Ascending aorta (tissue), 2 donors: ENCODE data around the gene CDH20. TPM values are rescaled to one million over a fixed set of nuclear protein-coding genes. Genes with fewer than 3 reads are reported as not detected.

Experiments used
- DNase-seq, 2 donors: peaks; one replicate each; pipeline ENCODE4 v3.0.0-alpha.2; 2019; ENCODE audit warnings: low spot score in 2 of 2
- H3K27ac ChIP-seq, 2 donors: fragments of 200-600 bp; sonication (generic); one replicate each; pipeline ENCODE4 v1.5.1; 2016 to 2017; ENCODE audit warnings: mild to moderate bottlenecking in 1 of 2
- H3K27me3 ChIP-seq: fragments of 200-600 bp; sonication (generic); one replicate; pipeline ENCODE4 v1.5.1; 2017
- H3K36me3 ChIP-seq, 2 donors: fragments of 200-600 bp; sonication (generic); one replicate each; pipeline ENCODE4 v1.5.1; 2016
- H3K4me1 ChIP-seq, 2 donors: fragments of 200-600 bp; sonication (generic); one replicate each; pipeline ENCODE4 v1.5.1; 2016 to 2017; ENCODE audit warnings: mild to moderate bottlenecking in 1 of 2
- H3K4me3 ChIP-seq, 2 donors: fragments of 200-600 bp; sonication (generic); one replicate each; pipeline ENCODE4 v1.5.1; 2016 to 2017; ENCODE audit warnings: mild to moderate bottlenecking in 1 of 2
- H3K9me3 ChIP-seq, 2 donors: fragments of 200-600 bp; sonication (generic); one replicate each; pipeline ENCODE4 v1.5.1; 2016
- intact Hi-C: fragments of 100-400 bp; cut with DNase I; formaldehyde crosslinking; loops from one replicate; pipeline ENCODE4 v1.15.1; 2023
- total RNA-seq: library from RNA; depleted of rRNA; stranded (reverse); fragments of >200 nt; gene quantifications from one replicate; pipeline ENCODE4 v1.1.0, GENCODE V29; 2016
- TF ChIP-seq, protein P1 (sequence below), 3 experiments: fragments of 200-600 bp in 2 of 3; fragments of 450-650 bp in 1 of 3; sonication (generic) in 2 of 3; IDR thresholded peaks; one replicate each; pipeline ENCODE4 v1.5.1; 2016 to 2019; ENCODE audit warnings: antibody characterized with exemption in 3 of 3, mild to moderate bottlenecking in 1 of 3, moderate library complexity in 1 of 3

Gene CDH20
- total RNA-seq, 1 donor from 2014 or later, result not detected

DNA sequence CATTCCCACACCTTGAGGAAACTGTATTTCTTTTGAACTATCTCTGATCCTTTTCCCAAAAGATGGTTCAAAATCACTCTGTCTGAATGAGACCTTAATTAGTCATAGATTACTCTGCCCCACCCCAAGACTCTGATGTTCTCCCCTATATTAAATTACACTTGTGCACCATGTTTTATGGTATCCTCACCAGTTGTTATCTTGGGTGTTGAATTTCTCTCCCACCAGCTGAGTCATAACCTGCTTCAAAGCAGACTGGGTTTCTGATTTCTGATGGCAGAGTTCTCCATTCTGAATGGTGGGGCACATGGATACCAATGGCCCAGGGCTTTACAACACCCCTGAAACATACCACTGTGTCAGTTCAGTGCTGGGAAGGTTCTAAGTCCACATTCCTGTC is 15.0 kb downstream of the CDH20 start:
- no peak for DNase-seq
- Histone ChIP-seq H3K27me3 (no peaks in the 10 kb centered on the region), H3K4me3 (no peak overlapping the region), H3K27ac (no peak overlapping the region), H3K9me3 (no peaks in the 10 kb centered on the region), H3K36me3 (no peaks in the 10 kb centered on the region), H3K4me1 (no peaks in the 10 kb centered on the region)
- intact Hi-C loops, result no loop called here
- TF ChIP-seq, protein P1, sequence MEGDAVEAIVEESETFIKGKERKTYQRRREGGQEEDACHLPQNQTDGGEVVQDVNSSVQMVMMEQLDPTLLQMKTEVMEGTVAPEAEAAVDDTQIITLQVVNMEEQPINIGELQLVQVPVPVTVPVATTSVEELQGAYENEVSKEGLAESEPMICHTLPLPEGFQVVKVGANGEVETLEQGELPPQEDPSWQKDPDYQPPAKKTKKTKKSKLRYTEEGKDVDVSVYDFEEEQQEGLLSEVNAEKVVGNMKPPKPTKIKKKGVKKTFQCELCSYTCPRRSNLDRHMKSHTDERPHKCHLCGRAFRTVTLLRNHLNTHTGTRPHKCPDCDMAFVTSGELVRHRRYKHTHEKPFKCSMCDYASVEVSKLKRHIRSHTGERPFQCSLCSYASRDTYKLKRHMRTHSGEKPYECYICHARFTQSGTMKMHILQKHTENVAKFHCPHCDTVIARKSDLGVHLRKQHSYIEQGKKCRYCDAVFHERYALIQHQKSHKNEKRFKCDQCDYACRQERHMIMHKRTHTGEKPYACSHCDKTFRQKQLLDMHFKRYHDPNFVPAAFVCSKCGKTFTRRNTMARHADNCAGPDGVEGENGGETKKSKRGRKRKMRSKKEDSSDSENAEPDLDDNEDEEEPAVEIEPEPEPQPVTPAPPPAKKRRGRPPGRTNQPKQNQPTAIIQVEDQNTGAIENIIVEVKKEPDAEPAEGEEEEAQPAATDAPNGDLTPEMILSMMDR (IDR thresholded peaks at IDR 0.05), result no peak

DNA sequence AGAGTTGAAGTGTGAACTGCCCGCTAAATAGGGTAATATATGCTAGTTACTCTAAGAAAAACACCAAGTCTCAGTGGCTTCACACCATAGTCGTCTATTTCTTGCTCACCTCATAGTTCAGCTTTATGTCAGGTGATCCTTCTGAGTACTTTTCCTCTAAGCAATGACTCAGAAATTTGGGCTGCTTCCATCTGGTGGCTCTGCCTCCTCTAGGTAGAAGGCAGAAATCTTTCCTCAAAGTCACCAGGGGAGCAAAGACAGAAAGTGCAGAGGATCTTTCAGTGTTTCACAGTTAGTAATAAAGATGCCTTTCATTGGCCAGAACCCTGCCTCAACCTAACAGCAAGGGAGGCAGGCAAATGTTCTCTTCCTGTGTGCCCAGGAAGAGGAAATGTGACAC is 17.3 kb downstream of the CDH20 start:
- no peak overlapping the region for H3K4me3 ChIP-seq
- H3K27ac ChIP-seq, result no peak overlapping the region
- TF ChIP-seq, protein P1 (IDR thresholded peaks at IDR 0.05), result no peak
- no peaks in the 10 kb centered on the region for H3K9me3 ChIP-seq
- no peaks in the 10 kb centered on the region for H3K27me3 ChIP-seq
- H3K36me3 ChIP-seq, result no peaks in the 10 kb centered on the region
- intact Hi-C loops, result no loop called here
- DNase-seq, result no peak
- H3K4me1 ChIP-seq, result no peaks in the 10 kb centered on the region

DNA sequence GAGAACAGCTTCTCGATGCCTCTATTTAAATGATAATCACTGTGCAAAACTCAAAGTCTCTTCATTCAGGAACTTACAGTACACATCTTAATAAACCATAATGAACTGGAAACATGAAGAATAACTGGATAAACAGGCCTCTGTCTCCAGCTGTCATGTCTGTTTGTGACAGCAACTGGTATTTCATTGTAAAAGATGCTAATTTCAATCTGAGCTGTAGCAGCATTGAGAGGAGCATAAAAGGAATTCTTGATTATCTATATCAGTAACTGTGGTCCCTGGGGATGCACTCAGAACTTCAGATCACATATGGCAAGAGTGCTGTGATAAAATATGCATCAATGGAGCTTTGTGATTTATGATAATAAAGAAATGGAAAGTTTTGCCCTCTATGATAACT is 18.8 kb downstream of the CDH20 start:
- Histone ChIP-seq H3K4me3 (no peak overlapping the region), H3K36me3 (no peaks in the 10 kb centered on the region), H3K4me1 (no peaks in the 10 kb centered on the region), H3K9me3 (no peaks in the 10 kb centered on the region), H3K27ac (no peak overlapping the region), H3K27me3 (no peaks in the 10 kb centered on the region)
- TF ChIP-seq, protein P1 (IDR thresholded peaks at IDR 0.05), result no peak
- intact Hi-C loops, result no loop called here
- no peak for DNase-seq

DNA sequence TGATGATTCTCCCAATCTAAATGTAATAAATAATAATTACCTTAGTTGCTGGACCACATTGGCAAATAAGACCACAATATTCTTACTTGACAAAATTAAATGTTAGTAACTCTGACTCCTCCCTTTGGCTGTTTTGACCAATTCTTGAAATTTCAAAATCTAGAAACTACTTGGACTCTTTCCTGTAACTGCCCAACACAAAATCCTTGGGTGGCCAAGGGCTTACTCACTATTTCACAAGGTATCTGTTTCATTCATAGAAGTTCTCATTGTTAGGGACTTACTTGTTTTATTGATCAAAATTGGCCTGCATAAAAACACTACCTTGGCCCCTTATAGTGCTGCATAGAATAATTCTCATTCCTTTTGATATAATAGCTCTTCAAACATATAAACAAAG is 19.4 kb downstream of the CDH20 start:
- intact Hi-C loops, result no loop called here
- no peaks in the 10 kb centered on the region for H3K36me3 ChIP-seq
- H3K4me3 ChIP-seq, result no peak overlapping the region
- no peak overlapping the region for H3K27ac ChIP-seq
- H3K9me3 ChIP-seq, result no peaks in the 10 kb centered on the region
- TF ChIP-seq, protein P1 (IDR thresholded peaks at IDR 0.05), result no peak
- no peaks in the 10 kb centered on the region for H3K4me1 ChIP-seq
- DNase-seq, result no peak
- no peaks in the 10 kb centered on the region for H3K27me3 ChIP-seq

DNA sequence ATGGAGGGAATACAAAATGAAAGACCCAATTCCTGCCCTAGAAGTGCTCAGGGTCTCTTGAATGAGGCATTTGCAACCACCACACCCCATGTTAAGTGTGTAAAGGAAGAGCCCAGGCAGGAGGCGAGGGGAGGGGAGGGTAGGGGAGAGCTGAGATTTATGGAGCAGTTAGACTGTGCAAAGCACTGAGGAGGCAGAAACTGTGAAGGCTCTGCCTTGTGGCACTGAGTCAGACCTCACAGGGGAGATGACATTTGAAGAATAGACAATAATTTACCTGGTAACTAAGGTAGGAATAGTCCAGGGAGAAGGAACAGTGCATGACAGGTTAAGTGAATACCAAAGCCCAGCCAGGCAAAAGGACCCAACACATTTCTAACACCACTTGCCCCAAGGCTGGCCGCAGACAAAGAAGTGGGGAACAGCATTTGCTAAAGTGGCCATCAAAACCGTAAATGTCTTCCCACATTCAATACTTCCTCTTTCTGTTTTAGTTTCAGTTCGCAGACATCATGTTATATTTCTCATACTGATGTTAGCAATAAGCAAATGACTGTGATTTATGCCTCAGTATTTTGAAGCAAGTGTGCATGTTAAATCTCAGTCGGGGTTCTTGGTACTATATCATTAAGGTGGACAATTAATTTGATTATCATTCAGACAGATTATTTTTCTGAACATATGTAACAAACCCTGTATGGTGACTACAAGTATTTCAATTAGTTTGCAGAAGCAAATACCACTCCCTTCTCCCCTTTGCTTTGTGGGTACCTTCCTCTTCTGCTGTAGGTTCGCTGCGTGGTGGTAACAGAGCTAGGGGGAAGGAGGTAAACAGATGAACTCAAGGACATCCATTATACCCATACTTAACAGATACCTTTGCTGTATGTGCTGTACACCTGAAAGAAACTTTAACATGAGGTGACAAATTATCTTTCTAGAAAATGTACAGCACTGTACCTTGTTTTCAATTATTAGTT is 27.5 kb downstream of the CDH20 start:
- Histone ChIP-seq H3K27ac (no peak overlapping the region), H3K36me3 (no peaks in the 10 kb centered on the region), H3K27me3 (no peaks in the 10 kb centered on the region), H3K9me3 (no peaks in the 10 kb centered on the region), H3K4me1 (no peaks in the 10 kb centered on the region), H3K4me3 (no peak overlapping the region)
- intact Hi-C loops, result no loop called here
- TF ChIP-seq, protein P1 (IDR thresholded peaks at IDR 0.05), result no peak
- DNase-seq, result no peak
